Subcutaneous abdominal adipose tissue (tissue), 5 donors: ENCODE measurements around the gene RTF2.

Experiments
- H3K27ac ChIP-seq: one replicate; pipeline ENCODE4 v1.7.0; 2013; ENCODE audit warnings: low read depth, mild to moderate bottlenecking, inconsistent platforms, low read length, moderate library complexity
- H3K27me3 ChIP-seq, 5 donors: one replicate each; pipeline ENCODE4 v1.7.0; 2013; ENCODE audit warnings: low read length in 5 of 5, inconsistent platforms in 1 of 5; ENCODE audit not compliant: control insufficient read depth in 5 of 5, insufficient read depth in 4 of 5
- H3K36me3 ChIP-seq, 5 donors: one replicate each; pipeline ENCODE4 v1.7.0; 2013; ENCODE audit warnings: low read length in 5 of 5; ENCODE audit not compliant: control insufficient read depth in 5 of 5, insufficient read depth in 5 of 5
- H3K4me1 ChIP-seq, 5 donors: one replicate each; pipeline ENCODE4 v1.7.0; 2013; ENCODE audit warnings: low read length in 5 of 5, mild to moderate bottlenecking in 3 of 5, moderate library complexity in 1 of 5; ENCODE audit not compliant: control insufficient read depth in 5 of 5, insufficient read depth in 5 of 5
- H3K4me3 ChIP-seq, 5 donors: one replicate each; pipeline ENCODE4 v1.7.0; 2013; ENCODE audit warnings: low read length in 5 of 5, low read depth in 1 of 5
- H3K9ac ChIP-seq, 5 donors: one replicate each; pipeline ENCODE4 v1.7.0; 2013; ENCODE audit warnings: low read length in 5 of 5, mild to moderate bottlenecking in 4 of 5, moderate library complexity in 3 of 5
- H3K9me3 ChIP-seq, 5 donors: one replicate each; pipeline ENCODE4 v1.7.0; 2013; ENCODE audit warnings: low read length in 5 of 5; ENCODE audit not compliant: control insufficient read depth in 5 of 5
- donor health status: healthy.
- donor health status: healthy.
- donor health status: healthy.
- donor health status: healthy.
- donor health status: healthy.

RTF2 gene

GRCh38 chr20:56447227-56447626 lies 21.2 kb upstream of the RTF2 start:
- H3K9ac ChIP-seq = no peak overlapping the region
- no peak overlapping the region for H3K4me3 ChIP-seq
- H3K27ac ChIP-seq = no peak overlapping the region
- no peaks in the 10 kb centered on the region for H3K9me3 ChIP-seq
- peaks cover 0 to 5% (median 0%) of the 10 kb centered on the region in 5 donors for H3K4me1 ChIP-seq
- H3K27me3 ChIP-seq = peaks cover 0 to 5% (median 3%) of the 10 kb centered on the region in 5 donors
- H3K36me3 ChIP-seq = peaks cover 0 to 5% (median 0%) of the 10 kb centered on the region in 5 donors

GRCh38 chr20:56449459-56449858 lies 19.0 kb upstream of the RTF2 start:
- H3K27ac ChIP-seq = no peak overlapping the region
- H3K9ac ChIP-seq = no peak overlapping the region
- no peak overlapping the region for H3K4me3 ChIP-seq
- H3K4me1 ChIP-seq = no peaks in the 10 kb centered on the region
- H3K36me3 ChIP-seq = peaks cover 0 to 10% (median 0%) of the 10 kb centered on the region in 5 donors
- peaks cover 0 to 5% (median 2%) of the 10 kb centered on the region in 5 donors for H3K27me3 ChIP-seq
- H3K9me3 ChIP-seq = no peaks in the 10 kb centered on the region

DNA sequence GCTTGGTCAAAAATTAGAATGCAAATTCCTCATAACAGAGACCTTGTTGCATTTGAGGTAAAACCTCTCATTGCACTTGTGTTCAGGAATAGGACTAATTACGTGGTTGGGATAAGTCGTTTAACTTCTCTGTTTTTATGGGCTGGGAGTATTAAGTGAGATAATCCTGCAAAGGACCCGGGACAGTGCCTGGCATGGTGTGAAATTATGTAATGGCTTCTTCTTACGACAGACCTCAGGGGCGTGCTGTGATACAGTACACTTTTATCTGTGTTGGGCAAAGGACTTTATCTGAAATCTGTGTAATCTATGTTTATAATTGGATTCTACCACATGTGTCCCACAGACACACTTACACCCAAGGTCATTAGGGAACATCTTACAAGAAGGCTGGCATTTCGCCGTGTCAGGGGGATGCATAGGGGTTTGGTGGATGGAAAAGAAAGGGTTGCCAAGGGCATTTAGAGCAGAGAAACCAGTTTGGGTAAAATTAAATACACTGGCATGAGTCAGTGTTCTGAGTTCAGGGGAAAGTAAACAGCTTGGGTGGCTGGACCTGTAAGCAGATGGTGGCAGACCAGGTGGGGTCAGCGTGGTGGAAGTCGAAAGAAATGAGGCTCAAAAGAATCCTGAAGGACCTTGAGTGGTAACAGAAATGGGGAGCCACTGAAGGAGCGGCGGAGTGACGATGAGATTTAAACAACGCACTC lies 17.2 kb upstream of the RTF2 start:
- Histone ChIP-seq H3K9me3 (no peaks in the 10 kb centered on the region), H3K27me3 (peaks cover 0 to 5% (median 0%) of the 10 kb centered on the region in 5 donors), H3K4me3 (no peak overlapping the region), H3K9ac (no peak overlapping the region), H3K27ac (no peak overlapping the region), H3K36me3 (peaks cover 0 to 10% (median 0%) of the 10 kb centered on the region in 5 donors), H3K4me1 (no peaks in the 10 kb centered on the region)

DNA sequence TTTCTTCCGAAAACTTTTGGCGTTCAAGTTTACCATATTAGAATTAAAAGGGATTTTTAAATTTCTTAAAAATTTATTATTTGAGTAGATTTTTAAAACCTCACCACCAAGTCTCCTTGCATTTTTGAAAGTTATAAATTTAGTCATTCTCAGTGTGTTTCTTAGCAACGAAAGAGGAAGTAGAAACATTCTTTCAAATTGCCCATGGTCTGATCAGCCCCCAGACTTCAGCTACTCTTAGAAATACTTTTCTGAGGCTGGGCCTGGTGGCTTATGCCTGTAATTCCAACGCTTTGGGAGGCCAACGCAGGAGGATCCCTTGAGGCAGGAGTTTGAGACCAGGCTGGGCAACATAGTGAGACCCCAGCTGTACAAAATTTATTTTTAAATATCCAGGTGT lies 15.1 kb upstream of the RTF2 start:
- Histone ChIP-seq H3K9ac (no peak overlapping the region), H3K36me3 (peaks cover 0 to 12% (median 0%) of the 10 kb centered on the region in 5 donors), H3K27me3 (no peaks in the 10 kb centered on the region), H3K9me3 (no peaks in the 10 kb centered on the region), H3K4me3 (no peak overlapping the region), H3K4me1 (no peaks in the 10 kb centered on the region), H3K27ac (no peak overlapping the region)

DNA sequence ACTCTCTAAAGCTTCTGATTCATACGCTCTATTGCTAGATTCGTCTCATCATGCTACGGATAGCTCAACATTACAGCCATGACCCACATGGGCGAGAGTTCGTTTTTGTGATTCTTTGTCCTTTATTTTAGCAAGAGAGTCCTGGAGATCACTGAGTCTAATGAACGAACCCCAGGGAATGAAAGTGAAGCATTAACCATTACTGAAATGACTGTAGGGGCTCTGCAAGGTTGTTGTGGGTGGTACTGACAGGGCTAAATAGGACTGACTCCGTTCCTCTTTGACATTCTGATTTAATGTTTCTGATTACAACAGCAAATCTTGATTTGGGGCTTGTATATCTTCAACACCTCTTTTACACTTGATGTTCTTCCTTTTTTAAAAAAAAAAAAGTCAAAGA lies 13.7 kb upstream of the RTF2 start:
- Histone ChIP-seq H3K9me3 (no peaks in the 10 kb centered on the region), H3K4me1 (no peaks in the 10 kb centered on the region), H3K4me3 (no peak overlapping the region), H3K36me3 (peaks cover 0 to 16% (median 0%) of the 10 kb centered on the region in 5 donors), H3K27me3 (no peaks in the 10 kb centered on the region), H3K27ac (no peak overlapping the region), H3K9ac (no peak overlapping the region)

- H3K9me3 ChIP-seq = no peaks in the 10 kb centered on the region
- peaks cover 0 to 6% (median 0%) of the 10 kb centered on the region in 5 donors for H3K36me3 ChIP-seq
- H3K4me3 ChIP-seq = no peak overlapping the region
- peaks cover 0 to 7% (median 0%) of the 10 kb centered on the region in 5 donors for H3K4me1 ChIP-seq
- H3K27me3 ChIP-seq = peaks cover 0 to 5% (median 0%) of the 10 kb centered on the region in 5 donors
- H3K27ac ChIP-seq = no peak overlapping the region
- no peak overlapping the region for H3K9ac ChIP-seq
Measured at GRCh38 chr20:56458206-56458821, 10.1 kb upstream of the RTF2 start.

DNA sequence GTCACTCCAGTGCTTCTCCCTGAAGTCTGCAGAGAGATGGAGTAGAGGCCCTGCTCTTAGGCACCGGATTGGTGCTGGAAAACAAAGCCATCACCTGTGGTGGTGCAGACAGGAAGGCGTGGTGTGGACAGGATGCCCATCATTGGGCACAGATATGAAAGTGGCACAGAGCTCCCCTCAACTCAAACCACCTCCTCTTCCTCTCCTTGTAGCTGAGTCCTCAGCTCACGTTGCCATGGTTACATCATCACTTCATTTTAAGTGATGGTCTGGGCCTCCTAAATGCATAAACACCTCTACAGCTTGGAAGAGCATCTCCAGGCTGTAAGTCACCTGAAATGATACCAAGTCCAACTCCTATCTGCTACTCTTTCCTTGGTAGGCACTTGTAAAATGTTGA lies 8.0 kb upstream of the RTF2 start:
- peaks cover 0 to 5% (median 0%) of the 10 kb centered on the region in 5 donors for H3K27me3 ChIP-seq
- H3K4me1 ChIP-seq = peaks cover 0 to 7% (median 0%) of the 10 kb centered on the region in 5 donors
- no peak overlapping the region for H3K4me3 ChIP-seq
- no peak overlapping the region for H3K9ac ChIP-seq
- H3K27ac ChIP-seq = no peak overlapping the region
- peaks cover 0 to 6% (median 0%) of the 10 kb centered on the region in 5 donors for H3K36me3 ChIP-seq
- H3K9me3 ChIP-seq = no peaks in the 10 kb centered on the region

DNA sequence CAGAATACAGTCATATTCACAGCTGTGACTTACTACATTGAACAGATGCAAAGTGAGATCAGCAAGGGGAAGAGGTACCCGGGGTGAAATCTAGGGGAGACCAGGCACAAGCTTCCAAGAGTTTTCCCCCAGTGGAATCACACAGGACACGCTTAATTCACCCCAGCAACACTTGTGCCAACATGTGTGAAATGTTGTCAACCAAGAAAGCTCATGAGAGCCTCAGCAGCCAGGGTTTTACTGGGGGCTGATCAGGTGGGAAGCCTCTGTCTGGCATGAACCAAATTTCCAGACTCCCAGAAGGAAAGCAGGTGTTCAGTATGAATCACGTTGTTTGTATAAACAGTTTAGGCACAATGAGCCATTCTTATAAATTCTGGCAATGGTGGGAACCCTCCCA lies 6.9 kb upstream of the RTF2 start:
- H3K9me3 ChIP-seq = no peaks in the 10 kb centered on the region
- H3K27ac ChIP-seq = no peak overlapping the region
- no peak overlapping the region for H3K4me3 ChIP-seq
- H3K9ac ChIP-seq = no peak overlapping the region
- peaks cover 0 to 5% (median 0%) of the 10 kb centered on the region in 5 donors for H3K27me3 ChIP-seq
- H3K4me1 ChIP-seq = peaks cover 0 to 9% (median 0%) of the 10 kb centered on the region in 5 donors
- H3K36me3 ChIP-seq = peaks cover 0 to 6% (median 0%) of the 10 kb centered on the region in 5 donors

DNA sequence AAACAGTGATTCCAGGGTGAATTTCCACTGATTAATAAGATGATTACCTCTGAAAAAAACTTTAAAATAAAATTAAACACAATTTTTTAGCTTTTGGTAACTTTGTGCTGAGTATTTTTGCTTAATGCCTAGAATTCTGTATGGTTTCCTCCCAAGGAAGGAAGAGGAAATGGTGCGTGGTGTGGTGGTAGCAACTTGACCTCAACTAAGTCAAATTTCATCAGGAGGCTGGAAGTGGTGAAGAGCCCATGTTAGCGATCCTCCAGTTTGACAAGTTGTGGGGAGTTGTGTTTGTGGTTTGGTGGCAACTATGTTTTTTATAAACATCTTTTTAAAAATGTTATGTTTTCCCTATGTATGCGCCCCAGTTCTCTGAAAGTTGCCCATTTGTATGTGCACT lies 5.0 kb upstream of the RTF2 start:
- Histone ChIP-seq H3K27me3 (peaks cover 0 to 5% (median 0%) of the 10 kb centered on the region in 5 donors), H3K4me1 (peaks cover 3 to 21% (median 4%) of the 10 kb centered on the region in 5 donors), H3K9ac (no peak overlapping the region), H3K27ac (no peak overlapping the region), H3K36me3 (peaks cover 0 to 4% (median 0%) of the 10 kb centered on the region in 5 donors), H3K4me3 (no peak overlapping the region), H3K9me3 (no peaks in the 10 kb centered on the region)

DNA sequence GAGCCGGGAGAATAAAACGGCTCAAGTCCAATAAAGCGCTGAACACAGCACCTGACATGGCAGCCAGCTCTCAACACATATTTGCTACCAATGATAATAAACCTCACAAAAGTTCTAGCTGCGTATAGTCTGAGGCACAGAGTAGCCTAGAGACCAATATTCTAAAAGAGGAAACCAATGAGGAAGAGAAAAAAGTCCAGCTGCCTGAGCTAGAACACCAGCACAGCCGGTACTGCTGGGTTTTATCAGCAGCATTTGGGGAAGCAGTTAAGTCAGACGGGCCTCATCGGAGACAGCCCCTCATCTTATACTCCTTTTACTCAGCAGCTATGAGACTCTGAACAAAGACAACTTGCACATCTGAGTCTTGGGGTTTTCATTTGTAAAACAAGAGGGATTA lies 2.4 kb upstream of the RTF2 start:
- H3K4me3 ChIP-seq = no peak overlapping the region
- no peak overlapping the region for H3K27ac ChIP-seq
- H3K9ac ChIP-seq = no peak overlapping the region
- H3K9me3 ChIP-seq = no peaks in the 10 kb centered on the region
- peaks cover 0 to 7% (median 0%) of the 10 kb centered on the region in 5 donors for H3K36me3 ChIP-seq
- H3K27me3 ChIP-seq = peaks cover 0 to 5% (median 0%) of the 10 kb centered on the region in 5 donors
- H3K4me1 ChIP-seq = peaks cover 10 to 38% (median 22%) of the 10 kb centered on the region in 5 donors
